Spleen (tissue), 11 donors: ENCODE data around the gene POU6F2. TPM values are rescaled to one million over a fixed set of nuclear protein-coding genes. Genes with fewer than 3 reads are reported as not detected.

ENCODE experiments used
- DNase-seq: peaks from one replicate; pipeline ENCODE4 v3.0.0-alpha.2; 2020
- H3K27ac ChIP-seq, 8 donors: fragments of 200-600 bp; sonication (generic) in 7 of 8; 1 replicate in 4 of 8; 2 replicates in 4 of 8; pipeline versions ENCODE4 v1.5.0 to v1.8.0; 2016 to 2021; ENCODE audit warnings: inconsistent platforms in 4 of 8, mild to moderate bottlenecking in 4 of 8, moderate library complexity in 1 of 8
- H3K27me3 ChIP-seq, 7 donors: fragments of 200-600 bp; sonication (generic) in 6 of 7; replicated peaks in 1 of 7; 1 replicate in 4 of 7; 2 replicates in 3 of 7; pipeline versions ENCODE4 v1.5.0 to v1.8.0; 2016 to 2021; ENCODE audit warnings: inconsistent platforms in 3 of 7, mild to moderate bottlenecking in 1 of 7
- H3K36me3 ChIP-seq, 6 donors: fragments of 200-600 bp; sonication (generic) in 5 of 6; 1 replicate in 4 of 6; 2 replicates in 2 of 6; pipeline versions ENCODE4 v1.5.0 to v1.8.0; 2016 to 2021; ENCODE audit warnings: inconsistent platforms in 2 of 6
- H3K4me1 ChIP-seq, 6 donors: fragments of 200-600 bp; sonication (generic) in 5 of 6; 1 replicate in 3 of 6; 2 replicates in 3 of 6; pipeline versions ENCODE4 v1.5.0 to v1.8.0; 2016 to 2021; ENCODE audit warnings: inconsistent platforms in 3 of 6
- H3K4me3 ChIP-seq, 8 donors: fragments of 200-600 bp; sonication (generic) in 7 of 8; 1 replicate in 4 of 8; 2 replicates in 4 of 8; pipeline versions ENCODE4 v1.5.0 to v1.8.0; 2016 to 2021; ENCODE audit warnings: inconsistent platforms in 4 of 8, mild to moderate bottlenecking in 4 of 8, moderate library complexity in 2 of 8
- H3K9me3 ChIP-seq, 8 donors: fragments of 200-600 bp; sonication (generic) in 7 of 8; 1 replicate in 4 of 8; 2 replicates in 4 of 8; pipeline versions ENCODE4 v1.5.0 to v1.8.0; 2016 to 2021; ENCODE audit warnings: inconsistent platforms in 4 of 8
- POLR2A ChIP-seq, 3 donors: fragments of 450-650 bp; IDR thresholded peaks; one replicate each; pipeline ENCODE4 v1.5.1; 2017; ENCODE audit warnings: antibody characterized with exemption in 3 of 3, mild to moderate bottlenecking in 1 of 3
- POLR2AphosphoS5 ChIP-seq, 3 donors: sonication (generic); formaldehyde crosslinking; IDR thresholded peaks; one replicate each; pipeline ENCODE4 v1.5.1; 2017; ENCODE audit warnings: antibody characterized with exemption in 3 of 3
- WGBS, 5 donors: extraction: QIAGEN DNeasy Blood & Tissue Kit in 3 of 5; methylation state at CpG; one replicate each; pipeline versions ENCODE4 v1.1.5 to v1.1.7; 2013 to 2018; 5-methylcytosine and 5-hydroxymethylcytosine counted together
- intact Hi-C: fragments of 100-400 bp; cut with DNase I; formaldehyde crosslinking; loops from one replicate; pipeline ENCODE4 v1.15.0; 2023; ENCODE audit warnings: low total_unique reads
- polyA plus RNA-seq, 3 donors: library from polyadenylated mRNA; stranded (reverse); fragments of 200-250 nt; gene quantifications; one replicate each; pipeline ENCODE4 v1.2.1, GENCODE V29; 2013
- total RNA-seq, 7 donors: library from RNA; depleted of rRNA in 3 of 7; stranded (reverse); fragments of >200 nt in 3 of 7; fragmentation: NEBNext Ultra II Directional in 4 of 7; extraction: Animal tissue kit (Norgen Biotek cat#: 25700) in 4 of 7; gene quantifications; one replicate each; pipeline versions ENCODE4 v1.1.0 to v1.2.1, GENCODE V29; 2016 to 2021
- TF ChIP-seq, protein P1 (sequence below), 11 experiments: fragments of 200-600 bp in 7 of 11; fragments of 450-650 bp in 4 of 11; sonication (generic) in 4 of 11; IDR thresholded peaks in 8 of 11; conservative IDR thresholded peaks in 3 of 11; 1 replicate in 7 of 11; 2 replicates in 4 of 11; pipeline versions ENCODE4 v1.4.0 to v1.8.0; 2016 to 2021; ENCODE audit warnings: antibody characterized with exemption in 11 of 11, inconsistent platforms in 4 of 11, mild to moderate bottlenecking in 1 of 11
- donor health status: healthy with polysubstance abuse.
- donor health status: DM: no; HTN: no; CAD: no; lungs with moderate emphysema.
- donor health status: DM: no; HTN: no; CAD: no.
- donor health status: Bipolar disorder and iron deficiency.
- donor health status: healthy.
- donor health status: DM: no; HTN: no; CAD: no.
- donor health status: DM: yes; HTN: yes; CAD: no.

POU6F2 gene
- total and polyA plus RNA-seq, 10 donors = 0.04 to 0.54 (median 0.23) TPM; not detected in 7

DNA sequence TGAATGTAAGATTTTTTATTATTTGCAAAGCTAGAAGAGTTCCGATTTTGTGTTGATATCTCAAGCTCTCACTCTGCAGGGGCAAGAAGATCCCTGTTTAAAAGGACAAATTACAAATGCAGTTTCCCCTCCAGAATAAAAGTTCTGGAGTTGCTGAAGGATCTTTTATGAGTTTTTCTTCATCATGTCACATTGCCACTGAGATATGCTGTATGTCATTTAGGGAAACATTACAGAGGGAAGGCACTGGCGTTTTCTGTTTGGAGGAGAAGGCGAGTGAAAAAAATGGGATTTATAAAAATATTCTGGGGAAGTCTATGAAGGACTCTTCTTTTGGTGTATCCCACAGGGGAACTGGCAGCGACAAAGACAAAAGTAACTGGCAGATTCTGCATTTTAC, 57.4 kb downstream of the POU6F2 start:
- intact Hi-C loops = no loop called here
- TF ChIP-seq, protein P1, sequence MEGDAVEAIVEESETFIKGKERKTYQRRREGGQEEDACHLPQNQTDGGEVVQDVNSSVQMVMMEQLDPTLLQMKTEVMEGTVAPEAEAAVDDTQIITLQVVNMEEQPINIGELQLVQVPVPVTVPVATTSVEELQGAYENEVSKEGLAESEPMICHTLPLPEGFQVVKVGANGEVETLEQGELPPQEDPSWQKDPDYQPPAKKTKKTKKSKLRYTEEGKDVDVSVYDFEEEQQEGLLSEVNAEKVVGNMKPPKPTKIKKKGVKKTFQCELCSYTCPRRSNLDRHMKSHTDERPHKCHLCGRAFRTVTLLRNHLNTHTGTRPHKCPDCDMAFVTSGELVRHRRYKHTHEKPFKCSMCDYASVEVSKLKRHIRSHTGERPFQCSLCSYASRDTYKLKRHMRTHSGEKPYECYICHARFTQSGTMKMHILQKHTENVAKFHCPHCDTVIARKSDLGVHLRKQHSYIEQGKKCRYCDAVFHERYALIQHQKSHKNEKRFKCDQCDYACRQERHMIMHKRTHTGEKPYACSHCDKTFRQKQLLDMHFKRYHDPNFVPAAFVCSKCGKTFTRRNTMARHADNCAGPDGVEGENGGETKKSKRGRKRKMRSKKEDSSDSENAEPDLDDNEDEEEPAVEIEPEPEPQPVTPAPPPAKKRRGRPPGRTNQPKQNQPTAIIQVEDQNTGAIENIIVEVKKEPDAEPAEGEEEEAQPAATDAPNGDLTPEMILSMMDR (IDR thresholded peaks at IDR 0.05 in 8 of 11, conservative IDR thresholded peaks at IDR 0.05 in 3 of 11) = no peak
- TF ChIP-seq POLR2AphosphoS5 (IDR thresholded peaks at IDR 0.05) (no peak), POLR2A (IDR thresholded peaks at IDR 0.05) (no peak)
- Histone ChIP-seq H3K9me3 (no peaks in the 10 kb centered on the region), H3K4me3 (no peak overlapping the region), H3K27ac (no peak overlapping the region), H3K4me1 (no peaks in the 10 kb centered on the region), H3K27me3 (peaks cover 0 to 7% (median 0%) of the 10 kb centered on the region in 7 donors), H3K36me3 (no peaks in the 10 kb centered on the region)
- 62 to 75% (median 67%) methylated on average over 4 of the region's 4 CpGs for WGBS, 5 donors
- no peak for DNase-seq

DNA sequence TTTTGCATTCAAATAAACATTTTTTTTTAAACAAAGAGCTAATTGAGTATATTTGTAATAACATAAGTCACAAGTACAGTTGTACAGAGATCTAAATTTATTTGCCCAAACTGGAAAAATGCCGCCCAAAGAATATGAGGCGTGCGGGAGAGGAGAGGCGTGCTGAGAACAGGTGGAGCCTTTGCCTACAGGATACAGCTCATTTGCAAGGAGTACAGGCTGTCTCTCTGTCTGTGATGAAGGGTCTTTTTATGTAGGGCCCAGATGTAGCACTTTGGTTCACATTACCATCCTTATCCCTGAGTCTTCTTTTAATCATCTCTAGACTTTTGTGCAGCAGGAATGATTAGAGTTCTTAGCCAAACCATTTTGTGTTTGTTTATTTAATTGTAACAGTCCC, 58.2 kb downstream of the POU6F2 start:
- no peak overlapping the region for H3K4me3 ChIP-seq
- TF ChIP-seq, protein P1 (IDR thresholded peaks at IDR 0.05 in 8 of 11, conservative IDR thresholded peaks at IDR 0.05 in 3 of 11) = no peak
- no peak for TF ChIP-seq POLR2AphosphoS5 (IDR thresholded peaks at IDR 0.05)
- TF ChIP-seq POLR2A (IDR thresholded peaks at IDR 0.05) = no peak
- no peaks in the 10 kb centered on the region for H3K36me3 ChIP-seq
- no peaks in the 10 kb centered on the region for H3K4me1 ChIP-seq
- WGBS, 5 donors = 84 to 93% (median 91%) methylated on average over 4 of the region's 4 CpGs
- intact Hi-C loops = no loop called here
- DNase-seq = no peak
- no peaks in the 10 kb centered on the region for H3K9me3 ChIP-seq
- H3K27ac ChIP-seq = no peak overlapping the region
- H3K27me3 ChIP-seq = peaks cover 0 to 7% (median 0%) of the 10 kb centered on the region in 7 donors

DNA sequence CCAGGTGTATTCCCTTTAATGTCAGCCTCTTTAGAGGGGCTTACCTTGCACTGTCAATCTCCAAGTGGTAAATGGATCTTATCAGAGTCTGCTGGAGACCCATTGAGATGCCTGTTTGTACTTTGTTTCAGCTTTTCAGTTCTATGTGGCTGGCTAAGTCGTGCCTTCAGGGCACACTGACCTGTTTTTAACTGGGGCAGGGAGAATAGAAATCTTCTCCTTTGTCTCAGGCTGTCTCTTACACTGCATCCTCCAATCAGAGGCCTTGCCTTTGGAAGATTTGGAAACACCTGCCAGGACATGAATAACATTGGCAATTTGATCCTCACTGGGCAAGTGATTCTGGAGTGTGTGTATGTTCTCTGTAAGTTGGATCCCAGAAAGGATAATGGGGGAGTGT, 65.0 kb downstream of the POU6F2 start:
- H3K4me3 ChIP-seq = no peak overlapping the region
- intact Hi-C loops = no loop called here
- no peak for DNase-seq
- no peak for TF ChIP-seq POLR2AphosphoS5 (IDR thresholded peaks at IDR 0.05)
- TF ChIP-seq, protein P1 (IDR thresholded peaks at IDR 0.05 in 8 of 11, conservative IDR thresholded peaks at IDR 0.05 in 3 of 11) = no peak
- no peak for TF ChIP-seq POLR2A (IDR thresholded peaks at IDR 0.05)
- H3K27me3 ChIP-seq = no peaks in the 10 kb centered on the region
- H3K36me3 ChIP-seq = no peaks in the 10 kb centered on the region
- no peaks in the 10 kb centered on the region for H3K9me3 ChIP-seq
- WGBS, 5 donors = 32 to 63% (median 56%) methylated on average over 1 of the region's 1 CpG
- no peaks in the 10 kb centered on the region for H3K4me1 ChIP-seq
- no peak overlapping the region for H3K27ac ChIP-seq

DNA sequence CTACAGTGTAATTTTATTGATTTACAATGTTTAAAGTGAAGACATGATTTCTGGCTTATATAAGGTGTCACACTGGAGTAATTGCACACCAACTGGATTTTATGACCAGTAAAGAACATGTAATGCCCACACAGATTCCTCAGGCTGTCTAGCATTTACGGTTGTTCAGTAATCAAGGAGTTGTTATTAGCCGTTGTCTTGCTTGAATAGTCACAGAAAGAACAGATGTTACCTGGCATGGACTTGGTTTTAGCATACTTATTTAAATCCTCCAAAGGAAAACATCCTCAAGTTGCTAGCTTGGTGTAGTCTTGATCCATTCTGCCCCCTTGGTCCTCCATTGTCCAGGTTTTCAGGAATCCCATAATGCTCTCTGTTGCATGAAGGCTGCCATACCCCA, 65.8 kb downstream of the POU6F2 start:
- no peak for DNase-seq
- H3K27me3 ChIP-seq = no peaks in the 10 kb centered on the region
- no peak overlapping the region for H3K4me3 ChIP-seq
- intact Hi-C loops = no loop called here
- H3K9me3 ChIP-seq = no peaks in the 10 kb centered on the region
- TF ChIP-seq POLR2A (IDR thresholded peaks at IDR 0.05) (no peak), POLR2AphosphoS5 (IDR thresholded peaks at IDR 0.05) (no peak)
- TF ChIP-seq, protein P1 (IDR thresholded peaks at IDR 0.05 in 8 of 11, conservative IDR thresholded peaks at IDR 0.05 in 3 of 11) = no peak
- H3K36me3 ChIP-seq = no peaks in the 10 kb centered on the region
- H3K27ac ChIP-seq = no peak overlapping the region
- 88 to 97% (median 92%) methylated on average over 2 of the region's 2 CpGs for WGBS, 5 donors
- H3K4me1 ChIP-seq = no peaks in the 10 kb centered on the region
